GM12872 (cell line): ENCODE measurements around the gene AGFG1.

Source experiments
- CTCF ChIP-seq: IDR thresholded peaks from 3 replicates; pipeline ENCODE4 v1.5.1; 2011; ENCODE audit warnings: low read depth, mild to moderate bottlenecking, low read length, moderate library complexity; ENCODE audit not compliant: insufficient read depth

The AGFG1 gene

DNA sequence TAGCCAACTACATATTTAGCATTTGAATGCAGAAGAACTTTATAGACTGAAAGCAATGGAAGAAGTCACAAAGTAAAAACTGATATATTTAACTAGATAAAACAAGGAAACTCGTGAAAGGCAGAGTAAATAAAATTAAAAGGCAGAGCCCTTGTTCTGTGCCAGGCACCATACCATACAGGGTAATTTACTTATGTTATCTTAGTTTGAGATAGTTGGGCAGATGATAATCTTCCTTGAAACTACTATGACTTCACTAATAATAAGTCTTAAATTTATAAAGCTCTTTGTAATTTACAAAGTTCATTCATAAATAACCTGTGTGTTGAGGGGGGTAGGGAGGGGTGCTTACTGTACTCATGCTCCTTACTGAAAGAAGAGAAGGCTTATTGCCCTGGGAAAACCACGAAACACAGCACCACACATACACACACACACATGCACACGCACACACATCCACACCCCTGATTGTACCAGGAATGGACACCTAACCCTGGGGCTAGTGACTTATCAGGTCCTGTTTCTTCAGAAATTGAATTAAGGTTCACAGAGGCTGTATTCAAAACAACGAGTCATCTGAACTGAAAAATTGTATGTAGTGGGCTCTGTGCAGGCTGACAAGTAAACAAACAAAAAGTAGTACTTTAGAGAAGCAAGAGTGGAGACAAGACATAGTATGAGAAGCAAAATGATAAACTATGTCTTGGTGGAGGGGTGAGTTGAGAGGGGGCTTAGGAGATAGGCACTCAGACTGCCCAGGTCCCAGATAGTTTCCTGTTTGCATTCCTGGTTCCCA, 38.1 kb downstream of the AGFG1 start:
- TF ChIP-seq CTCF, result no peak

DNA sequence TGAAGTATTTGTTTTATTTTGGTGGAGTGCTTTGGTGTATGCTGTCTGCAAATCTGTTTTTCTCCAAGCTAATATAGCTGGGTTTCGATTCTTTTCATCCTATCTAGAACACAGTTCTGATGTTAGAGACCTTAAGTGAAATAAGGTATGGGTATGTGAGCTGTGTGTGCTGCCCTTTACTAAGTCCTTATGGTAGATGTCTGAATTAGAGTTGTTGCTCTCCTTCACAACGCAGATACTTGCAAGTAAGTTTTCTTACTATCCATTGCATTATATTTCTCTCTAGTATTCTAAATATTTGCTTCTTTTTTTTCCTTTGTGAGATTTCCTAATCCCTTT, 38.6 kb downstream of the AGFG1 start:
- no peak for TF ChIP-seq CTCF

DNA sequence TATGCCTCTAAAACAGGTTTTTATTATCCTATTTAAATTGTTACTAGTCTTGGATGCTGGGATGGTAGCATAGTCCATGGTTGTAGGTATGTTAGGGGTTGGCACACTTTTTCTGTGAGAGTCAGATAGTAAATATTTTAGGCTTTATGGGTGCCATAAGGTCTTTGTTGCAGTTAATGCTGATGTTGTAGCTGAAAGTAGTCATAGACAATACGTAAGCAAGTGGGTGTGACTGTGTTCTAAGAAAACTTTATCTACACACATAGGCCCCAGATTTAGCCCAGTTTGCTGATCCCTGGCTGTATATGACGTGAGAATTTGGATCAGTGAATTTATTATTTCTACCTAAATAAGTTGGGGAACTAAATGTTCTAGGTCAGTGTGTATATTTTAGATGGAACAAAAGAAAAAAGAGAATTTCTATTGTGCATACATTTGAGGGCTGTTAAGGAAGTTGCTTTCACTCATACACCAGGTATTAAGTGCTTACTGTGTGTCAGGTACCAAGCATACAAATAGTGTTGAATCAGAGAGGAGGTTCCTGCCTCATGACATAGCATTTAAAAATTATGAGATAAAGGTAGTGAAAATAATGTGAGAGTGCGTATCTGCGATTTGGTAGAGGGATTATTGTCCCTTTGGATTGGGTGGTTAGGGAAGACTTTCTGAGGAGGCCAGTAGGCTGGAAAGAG, 39.4 kb downstream of the AGFG1 start:
- no peak for TF ChIP-seq CTCF

DNA sequence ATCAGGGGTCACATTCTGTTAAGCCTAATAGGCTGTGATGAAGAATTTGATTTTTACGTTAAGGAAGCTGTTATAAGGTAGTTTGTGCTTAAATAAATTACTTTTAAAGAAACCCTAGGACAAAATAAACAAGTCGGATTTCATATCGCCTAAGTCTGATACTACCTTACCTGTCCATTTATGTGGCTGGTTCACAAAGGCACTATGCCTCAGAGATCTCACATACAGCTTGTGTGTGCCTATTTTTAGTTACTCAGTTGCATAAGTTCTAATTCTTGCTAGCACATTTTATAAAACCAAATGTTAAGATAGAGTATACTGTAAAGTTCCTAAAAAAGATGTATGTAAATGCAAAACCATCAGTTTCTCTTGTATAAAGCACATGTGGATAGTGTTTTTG, 40.0 kb downstream of the AGFG1 start:
- no peak for TF ChIP-seq CTCF

DNA sequence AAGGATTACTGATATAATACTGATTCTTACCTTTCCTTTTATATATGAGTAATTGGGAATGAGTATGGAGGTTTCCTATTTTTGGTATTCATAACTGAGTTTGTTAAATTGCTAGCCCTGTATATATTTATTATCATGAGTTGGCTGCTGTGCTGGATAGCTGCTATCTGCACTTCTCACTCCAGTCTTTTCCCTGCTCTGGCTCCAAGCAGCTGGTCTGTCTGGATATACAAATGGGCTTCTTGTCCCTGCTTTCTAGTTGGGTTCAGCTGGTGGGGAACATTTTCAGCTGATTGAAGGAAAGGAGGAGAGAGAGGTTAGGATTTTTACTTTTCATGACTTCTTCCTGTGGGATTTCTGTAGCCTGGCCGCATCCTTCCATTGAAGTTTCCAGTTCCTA, 41.2 kb downstream of the AGFG1 start:
- no peak for TF ChIP-seq CTCF

DNA sequence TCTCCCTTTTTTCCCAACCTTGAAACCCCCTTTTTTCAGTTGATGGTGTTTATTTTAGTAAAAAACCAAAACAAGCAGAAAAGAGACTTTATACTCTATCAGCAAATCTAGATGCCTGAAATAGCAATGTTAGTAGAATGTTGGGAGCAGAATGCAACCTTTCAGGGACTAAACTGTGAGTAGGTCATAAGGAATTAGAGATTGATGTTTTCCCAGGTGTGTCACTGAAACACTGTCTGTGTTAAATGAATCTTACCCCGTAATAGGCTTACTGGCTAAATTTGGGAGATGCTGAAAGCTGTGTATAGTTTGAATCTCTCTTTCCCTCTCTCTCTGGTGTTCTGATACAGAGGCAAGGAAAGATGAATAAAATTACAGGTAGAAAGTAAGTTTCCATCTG, 43.8 kb downstream of the AGFG1 start:
- no peak for TF ChIP-seq CTCF

DNA sequence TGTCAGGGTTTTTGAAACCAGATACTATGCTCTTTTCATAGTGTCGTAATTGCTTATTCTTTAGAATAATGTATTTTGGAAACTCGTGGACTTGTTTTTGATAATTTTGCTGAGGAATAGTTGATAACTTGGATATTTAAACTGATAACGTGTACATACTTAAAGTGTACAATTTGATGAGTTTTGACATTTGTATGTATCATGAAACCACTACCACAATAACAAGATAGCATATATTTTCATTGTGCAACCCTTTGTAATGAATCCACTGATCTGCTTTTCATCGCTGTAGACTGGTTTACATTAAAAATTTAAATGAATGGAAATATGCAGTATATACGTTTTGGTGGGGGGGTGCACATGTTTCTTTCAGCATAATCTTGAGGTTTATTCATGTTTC, 45.8 kb downstream of the AGFG1 start:
- TF ChIP-seq CTCF, result no peak
